Lower leg skin (tissue), 3 donors: ENCODE measurements around the gene AIG1.

Experiments
- CTCF ChIP-seq, 3 donors: fragments of 450-650 bp; IDR thresholded peaks; one replicate each; pipeline ENCODE4 v1.5.1; 2016; ENCODE audit warnings: antibody characterized with exemption in 3 of 3, mild to moderate bottlenecking in 3 of 3, moderate library complexity in 2 of 3
- POLR2A ChIP-seq, 2 donors: fragments of 450-650 bp; IDR thresholded peaks; one replicate each; pipeline ENCODE4 v1.6.1; 2016 to 2017; ENCODE audit warnings: antibody characterized with exemption in 2 of 2, mild to moderate bottlenecking in 1 of 2, moderate library complexity in 1 of 2

- TF ChIP-seq CTCF (IDR thresholded peaks at IDR 0.05) = no peak
- no peak for TF ChIP-seq POLR2A (IDR thresholded peaks at IDR 0.05)
Measured at GRCh38 chr6:143064271-143064670, 3.6 kb downstream of the AIG1 start.
